Brain microvascular endothelial cell (primary cell): ENCODE results near the gene GATA3.

ENCODE experiments used
- DNase-seq: peaks from one replicate; pipeline ENCODE4 v3.0.0-alpha.2; 2020
- H3K27ac ChIP-seq: fragments of 250-450 bp; sonication (Bioruptor Pico); 2 replicates; pipeline ENCODE4 v1.5.1; 2020; ENCODE audit warnings: mild to moderate bottlenecking, moderate library complexity
- H3K27me3 ChIP-seq: fragments of 250-450 bp; sonication (Bioruptor Pico); replicated peaks from 2 replicates; pipeline ENCODE4 v1.5.1; 2020; ENCODE audit warnings: mild to moderate bottlenecking
- H3K36me3 ChIP-seq: fragments of 250-450 bp; sonication (Bioruptor Pico); replicated peaks from 2 replicates; pipeline ENCODE4 v1.5.1; 2020; ENCODE audit warnings: mild to moderate bottlenecking
- H3K4me3 ChIP-seq: 2 replicates; pipeline ENCODE4 v1.5.1; 2011; ENCODE audit warnings: low read depth, mild to moderate bottlenecking, control low read depth, low read length, moderate library complexity
- CTCF ChIP-seq: IDR thresholded peaks from 2 replicates; pipeline ENCODE4 v1.5.1; 2011; ENCODE audit warnings: low read depth, mild to moderate bottlenecking, moderate library complexity, low read length, control low read depth, inconsistent platforms; ENCODE audit errors: missing control alignments
- in situ Hi-C: cut with HindIII; loops from 2 replicates; pipeline ENCODE4 v1.10.0; 2017; ENCODE audit warnings: low sequenced_read_pairs, low pct_ligation_motif_present

The GATA3 gene

GRCh38 chr10:8064436-8064835, 9.9 kb downstream of the GATA3 start:
- no peak overlapping the region for H3K27ac ChIP-seq
- no peak for DNase-seq
- H3K27me3 ChIP-seq = peaks cover 35% of the 10 kb centered on the region
- in situ Hi-C loops = no loop called here
- H3K4me3 ChIP-seq = no peak overlapping the region
- TF ChIP-seq CTCF = no peak
- no peaks in the 10 kb centered on the region for H3K36me3 ChIP-seq

DNA sequence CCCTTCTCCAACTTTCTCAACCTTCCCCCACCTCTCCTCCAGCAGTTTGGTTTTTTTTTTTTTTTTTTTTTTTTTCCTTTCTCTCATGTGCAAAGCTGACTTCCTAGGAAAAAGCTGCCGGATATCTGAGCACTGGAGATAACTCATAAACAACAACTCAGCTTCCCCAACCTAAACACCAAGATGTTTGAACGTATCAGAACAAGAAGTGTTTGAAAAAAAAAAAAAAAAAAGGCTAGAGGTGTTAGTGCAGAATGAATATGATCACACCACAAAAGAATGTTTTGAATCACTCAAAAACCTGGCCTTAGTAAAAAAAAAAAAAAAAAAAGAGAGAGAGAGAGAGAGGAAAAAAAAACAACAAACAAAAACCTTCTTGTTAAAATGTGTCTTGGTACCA, 11.2 kb downstream of the GATA3 start:
- in situ Hi-C loops = no loop called here
- DNase-seq = no peak
- no peaks in the 10 kb centered on the region for H3K36me3 ChIP-seq
- no peak overlapping the region for H3K27ac ChIP-seq
- no peak overlapping the region for H3K4me3 ChIP-seq
- TF ChIP-seq CTCF = no peak
- H3K27me3 ChIP-seq = peaks cover 26% of the 10 kb centered on the region

- Histone ChIP-seq H3K4me3 (no peak overlapping the region), H3K27me3 (peaks cover 25% of the 10 kb centered on the region), H3K36me3 (no peaks in the 10 kb centered on the region), H3K27ac (no peak overlapping the region)
- in situ Hi-C loops = no loop called here
- no peak for DNase-seq
- no peak for TF ChIP-seq CTCF
These were observed 11.6 kb downstream of the GATA3 start for GRCh38 chr10:8066124-8066523.

- no peaks in the 10 kb centered on the region for H3K36me3 ChIP-seq
- in situ Hi-C loops = no loop called here
These were observed 12.3 kb downstream of the GATA3 start for GRCh38 chr10:8066797-8067196.

DNA sequence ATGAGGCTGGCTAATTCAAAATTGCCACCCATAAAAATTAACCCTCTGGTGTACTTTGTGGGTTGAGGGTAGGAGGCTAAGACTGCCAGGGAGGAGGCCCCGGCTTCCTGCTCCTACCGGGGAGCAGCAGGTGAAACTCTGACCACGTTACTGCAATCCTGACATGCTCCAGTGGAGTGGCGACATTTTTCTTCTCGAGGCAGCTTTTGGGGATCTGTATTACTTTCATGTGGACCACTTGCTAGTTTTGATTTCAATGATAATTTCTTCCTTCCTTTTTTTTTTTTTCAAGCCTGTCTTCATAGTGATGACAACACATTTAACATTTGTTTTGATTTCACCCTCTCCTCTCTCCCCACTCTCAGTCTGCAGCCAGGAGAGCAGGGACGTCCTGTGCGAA, 14.6 kb downstream of the GATA3 start:
- no peaks in the 10 kb centered on the region for H3K36me3 ChIP-seq
- no peak overlapping the region for H3K4me3 ChIP-seq
- in situ Hi-C loops = no loop called here
- DNase-seq = no peak
- no peak for TF ChIP-seq CTCF
- H3K27me3 ChIP-seq = peaks cover 7% of the 10 kb centered on the region
- H3K27ac ChIP-seq = no peak overlapping the region

More at GRCh38 chr10:8066797-8067196, 12.3 kb downstream of the GATA3 start:
- TF ChIP-seq CTCF = no peak
- Histone ChIP-seq H3K4me3 (no peak overlapping the region), H3K27me3 (peaks cover 20% of the 10 kb centered on the region), H3K27ac (no peak overlapping the region)
- no peak for DNase-seq

DNA sequence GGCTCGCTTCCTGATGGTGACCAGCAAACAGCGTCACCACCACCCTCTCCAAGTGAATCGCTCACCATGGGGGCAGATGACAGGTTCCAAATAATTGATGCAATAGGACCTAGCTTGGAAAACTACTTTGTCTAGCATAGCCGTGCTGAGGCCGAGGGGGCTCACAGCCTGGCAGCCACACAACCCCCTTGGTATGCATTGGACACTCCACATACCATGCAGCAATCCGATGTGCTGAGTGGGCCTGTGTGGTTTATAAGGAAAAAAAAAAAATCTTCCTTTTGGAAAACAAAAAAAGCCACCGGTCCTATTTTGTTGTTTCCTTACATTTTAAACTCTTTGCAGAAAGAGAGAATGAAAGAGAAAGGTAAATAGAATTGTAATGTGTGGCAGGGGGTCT, 15.1 kb downstream of the GATA3 start:
- no peaks in the 10 kb centered on the region for H3K36me3 ChIP-seq
- DNase-seq = no peak
- H3K27ac ChIP-seq = no peak overlapping the region
- H3K27me3 ChIP-seq = peaks cover 3% of the 10 kb centered on the region
- H3K4me3 ChIP-seq = no peak overlapping the region
- TF ChIP-seq CTCF = no peak
- in situ Hi-C loops = no loop called here
